GM13977 (cell line): ENCODE results near the gene CSDE1.

Experiments
- DNase-seq: peaks from one replicate; pipeline ENCODE4 v3.0.0; 2012; ENCODE audit warnings: low spot score
- CTCF ChIP-seq: IDR thresholded peaks from 2 replicates; pipeline ENCODE4 v1.5.1; 2012; ENCODE audit warnings: mild to moderate bottlenecking, control low read depth; ENCODE audit not compliant: insufficient read depth; ENCODE audit errors: extremely low read depth, missing control alignments
- in situ Hi-C: fragments of 300-500 bp; cut with MboI; formaldehyde crosslinking; loops from one replicate; pipeline ENCODE4 v1.12.0; 2022; ENCODE audit warnings: low sequenced_read_pairs, low pct_unique_long_range_greater_than_20kb, mixed read lengths, inconsistent platforms; ENCODE audit not compliant: unreplicated experiment

The CSDE1 gene

GRCh38 chr1:114718661-114719423, 38.9 kb downstream of the CSDE1 start:
- in situ Hi-C loops: no loop called here
- no peak for DNase-seq
- TF ChIP-seq CTCF: no peak

- TF ChIP-seq CTCF: no peak
- DNase-seq: peak; percentile 89
- in situ Hi-C loops: no loop called here
Observed at GRCh38 chr1:114716304-114717170, 41.2 kb downstream of the CSDE1 start, which contains the start of gene NRAS. Gene NRAS (minus strand): TSS chr1:114716771. CDS start chr1:114716160, 611 bp downstream.

GRCh38 chr1:114715952-114716303, 41.9 kb downstream of the CSDE1 start:
- in situ Hi-C loops: no loop called here
- TF ChIP-seq CTCF: no peak
- DNase-seq: no peak

GRCh38 chr1:114712977-114713376, 44.8 kb downstream of the CSDE1 start:
- TF ChIP-seq CTCF: no peak
- in situ Hi-C loops: no loop called here
- no peak for DNase-seq

- TF ChIP-seq CTCF: no peak
- DNase-seq: no peak
- in situ Hi-C loops: no loop called here
Observed at GRCh38 chr1:114710360-114710759, 47.4 kb downstream of the CSDE1 start.

GRCh38 chr1:114707604-114708003, 50.2 kb downstream of the CSDE1 start:
- in situ Hi-C loops: no loop called here
- no peak for DNase-seq
- TF ChIP-seq CTCF: no peak
